Measurements from ENCODE around the gene SERPINB1. TPM values are rescaled to one million over a fixed set of nuclear protein-coding genes. Genes with fewer than 3 reads are reported as not detected.
"Not testable (repeated sequence)": the region's sequence is repeated elsewhere in the genome, so short reads cannot be mapped to it uniquely, and the experiment has no call there.

Gene SERPINB1
- total and polyA plus RNA-seq, 2 donors (not counting 3 experiments of a cell fraction or from before 2014, with no cell fraction given), result 6.7 to 24.0 TPM

- DNase-seq (ENCODE audit: low read depth, low spot score), result peak; percentile 50
- ChIA-PET CTCF (no interaction called here), POLR2A (no interaction called here)
- Histone ChIP-seq H3K79me2 (ENCODE audit: control insufficient read depth, insufficient read depth, low read length) (no peaks in the 10 kb centered on the region), H3K4me3 (replicated peaks in 1 of 3; ENCODE audit: insufficient read depth in 1 of 3, low read depth in 1 of 3, low read length in 3 of 3) (no peak overlapping the region), H3K9me1 (replicated peaks; ENCODE audit: control insufficient read depth, extremely low read depth, insufficient read depth, low read length) (no peaks in the 10 kb centered on the region), H4K20me1 (replicated peaks; ENCODE audit: control insufficient read depth, extremely low read depth, insufficient read depth, low read length) (no peaks in the 10 kb centered on the region), H3K9me3 (replicated peaks; ENCODE audit: control insufficient read depth, insufficient read depth, low read length) (no peaks in the 10 kb centered on the region), H3K27me3 (ENCODE audit: control insufficient read depth in 2 of 2, insufficient read depth in 2 of 2, low read length in 2 of 2) (no peaks in the 10 kb centered on the region), H3K4me2 (ENCODE audit: insufficient read depth, low read length) (no peak overlapping the region), H3K4me1 (ENCODE audit: control insufficient read depth, extremely low read depth, insufficient read depth, low read length) (peaks cover 33% of the 10 kb centered on the region), H3K36me3 (ENCODE audit: control insufficient read depth in 2 of 2, extremely low read depth in 1 of 2, insufficient read depth in 2 of 2, low read length in 2 of 2) (no peaks in the 10 kb centered on the region), H2AFZ (ENCODE audit: low read depth, low read length) (no peak overlapping the region), H3K27ac (ENCODE audit: insufficient read depth, low read depth, low read length) (no peak overlapping the region), H3K9ac (replicated peaks; ENCODE audit: extremely low read depth, insufficient read depth, low read length) (no peak overlapping the region)
- TF ChIP-seq FOS (IDR thresholded peaks at IDR 0.05; ENCODE audit: borderline replicate concordance, insufficient read depth, low read length), result no peak
- no peak for TF ChIP-seq EZH2 (IDR thresholded peaks at IDR 0.05; ENCODE audit: borderline replicate concordance, low read depth, low read length, severe bottlenecking)
- no peak for TF ChIP-seq GATA2 (IDR thresholded peaks at IDR 0.05; ENCODE audit: insufficient read depth, insufficient read length, low read depth, low read length)
- no peak for TF ChIP-seq CTCF (IDR thresholded peaks at IDR 0.05; ENCODE audit: extremely low read depth in 1 of 2, insufficient read depth in 1 of 2, low read depth in 1 of 2, low read length in 2 of 2)
- TF ChIP-seq POLR2A (IDR thresholded peaks at IDR 0.05; ENCODE audit: low read depth, low read length), result peak; percentile 16
- TF ChIP-seq POLR2AphosphoS5 (IDR thresholded peaks at IDR 0.05; ENCODE audit: insufficient read depth, low read depth, low read length), result peak; percentile 38
- no peak for TF ChIP-seq MAX (IDR thresholded peaks at IDR 0.05; ENCODE audit: insufficient read depth, insufficient read length)
- TF ChIP-seq JUN (IDR thresholded peaks at IDR 0.05; ENCODE audit: borderline replicate concordance, insufficient read depth, insufficient read length, low read depth), result peak; percentile 14
- no peak for TF ChIP-seq MYC (IDR thresholded peaks at IDR 0.05; ENCODE audit: low read depth, low read length)
- peak; percentile 69 for FAIRE-seq
- dilution Hi-C loops (cut with MboI; ENCODE audit: extremely low pct_ligation_motif_present, low sequenced_read_pairs), result no loop called here
- BruUV-seq (replicated peaks), result no TSS peak
- intact Hi-C loops (cut with micrococcal nuclease), result no loop called here
These were observed 39.1 kb downstream of the SERPINB1 start for GRCh38 chr6:2802521-2803060.

GRCh38 chr6:2801687-2802086 is 40.0 kb downstream of the SERPINB1 start:
- not testable (repeated sequence) for FAIRE-seq

More at GRCh38 chr6:2801687-2802086, 40.0 kb downstream of the SERPINB1 start:
- H3K27me3 ChIP-seq (ENCODE audit: control insufficient read depth in 2 of 2, insufficient read depth in 2 of 2, low read length in 2 of 2); H3K9me3 ChIP-seq (replicated peaks; ENCODE audit: control insufficient read depth, insufficient read depth, low read length); H3K36me3 ChIP-seq (ENCODE audit: control insufficient read depth in 2 of 2, extremely low read depth in 1 of 2, insufficient read depth in 2 of 2, low read length in 2 of 2); intact Hi-C loops (cut with micrococcal nuclease); dilution Hi-C loops (cut with MboI; ENCODE audit: extremely low pct_ligation_motif_present, low sequenced_read_pairs); H3K9ac ChIP-seq (replicated peaks; ENCODE audit: extremely low read depth, insufficient read depth, low read length); POLR2A ChIA-PET; H4K20me1 ChIP-seq (replicated peaks; ENCODE audit: control insufficient read depth, extremely low read depth, insufficient read depth, low read length); H3K4me3 ChIP-seq (replicated peaks in 1 of 3; ENCODE audit: insufficient read depth in 1 of 3, low read depth in 1 of 3, low read length in 3 of 3); BruUV-seq (replicated peaks); H2AFZ ChIP-seq (ENCODE audit: low read depth, low read length); DNase-seq (ENCODE audit: low read depth, low spot score); CTCF ChIA-PET; H3K27ac ChIP-seq (ENCODE audit: insufficient read depth, low read depth, low read length); H3K79me2 ChIP-seq (ENCODE audit: control insufficient read depth, insufficient read depth, low read length); H3K9me1 ChIP-seq (replicated peaks; ENCODE audit: control insufficient read depth, extremely low read depth, insufficient read depth, low read length); H3K4me2 ChIP-seq (ENCODE audit: insufficient read depth, low read length): not testable (repeated sequence)
- H3K4me1 ChIP-seq (ENCODE audit: control insufficient read depth, extremely low read depth, insufficient read depth, low read length), result peaks cover 23% of the 10 kb centered on the region

All from endothelial cell of umbilical vein (primary cell).